DMS114 treated with DMSO at 0.1 percent for 48 hours (cell line): ENCODE results near the gene RNF212B.
A peak's percentile ranks its signal among the peaks of the same experiment; 100 is the strongest.

Source experiments
- DNase-seq: peaks from one replicate; lab custom pipeline; 2025; ENCODE audit not compliant: unreplicated experiment; lab: John Stamatoyannopoulos, UW

Gene RNF212B

GRCh38 chr14:23294734-23295561, 57.2 kb downstream of the RNF212B start:
- DNase-seq: peak; percentile 24

DNA sequence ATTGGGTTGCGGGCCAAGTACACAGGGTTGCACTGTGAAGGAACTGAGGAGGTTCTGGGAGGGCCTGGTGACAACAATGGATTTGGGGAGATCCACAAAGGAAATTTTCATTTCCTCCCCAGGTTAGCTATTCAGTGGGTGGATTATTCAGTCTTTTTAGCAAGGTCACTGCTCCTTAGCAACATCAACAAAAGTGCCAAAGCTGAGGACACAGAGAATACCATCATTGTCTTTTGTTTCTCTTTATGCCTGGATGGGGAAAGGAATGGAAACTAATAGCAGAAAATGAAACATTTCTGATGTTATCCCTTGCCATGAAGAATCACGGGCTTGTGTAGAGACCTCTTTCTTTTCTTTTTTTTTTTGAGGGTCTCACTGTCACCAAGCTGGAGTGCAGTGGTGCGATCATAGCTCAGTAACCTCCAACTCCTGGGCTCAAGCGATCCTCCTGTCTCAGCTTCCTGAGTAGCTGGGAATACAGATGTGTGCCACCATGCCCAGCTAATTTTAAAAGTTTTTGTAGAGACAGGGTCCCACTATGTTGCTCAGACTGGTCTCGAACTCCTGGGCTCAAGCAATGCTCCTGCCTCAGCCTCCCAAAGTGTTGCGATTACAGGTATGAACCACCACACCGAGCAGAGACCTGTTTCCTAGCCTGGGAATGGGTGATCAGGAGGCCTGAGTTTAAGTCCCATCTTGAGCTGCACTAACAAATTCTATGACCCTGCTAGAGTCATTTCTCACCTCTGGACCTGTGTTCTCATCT, 58.5 kb downstream of the RNF212B start:
- no peak for DNase-seq

GRCh38 chr14:23297096-23297495, 59.4 kb downstream of the RNF212B start:
- DNase-seq: no peak

GRCh38 chr14:23297611-23298277, 60.0 kb downstream of the RNF212B start:
- no peak for DNase-seq

DNA sequence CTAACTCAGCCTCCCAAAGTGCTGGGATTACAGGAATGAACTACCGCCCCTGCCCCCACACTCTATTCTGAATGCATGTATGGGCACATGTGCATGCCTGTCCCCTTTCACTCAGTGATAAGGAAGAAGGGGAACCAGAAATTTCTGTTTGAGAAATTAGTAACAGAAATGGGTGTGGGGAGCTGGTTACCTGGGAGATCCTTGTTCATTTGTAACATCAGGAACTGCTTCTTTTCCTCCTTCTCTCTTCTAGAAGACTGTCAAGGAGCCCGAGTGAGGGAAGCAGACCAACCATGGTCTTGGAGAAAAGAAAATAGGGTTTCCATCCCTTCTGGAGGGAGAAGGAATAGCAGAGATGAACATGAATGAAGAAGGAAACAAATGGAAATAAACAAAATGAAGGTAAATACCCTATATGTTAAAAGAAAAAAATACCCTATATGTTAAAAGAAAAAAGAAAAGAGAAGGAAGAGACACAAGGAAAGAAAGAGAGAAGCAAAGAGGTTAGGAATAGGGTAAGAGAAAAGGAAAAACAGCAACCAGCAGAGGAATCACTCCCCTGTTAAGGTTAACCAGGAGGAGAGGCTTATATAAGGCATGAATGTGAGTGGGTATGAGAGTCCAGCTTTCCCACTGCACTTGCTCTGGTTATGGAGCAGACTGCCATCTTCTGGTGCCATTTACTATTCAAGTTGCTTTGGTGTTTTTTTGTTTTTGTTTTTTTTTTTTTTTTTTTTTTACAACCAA, 61.6 kb downstream of the RNF212B start:
- peak; percentile 12 for DNase-seq

DNA sequence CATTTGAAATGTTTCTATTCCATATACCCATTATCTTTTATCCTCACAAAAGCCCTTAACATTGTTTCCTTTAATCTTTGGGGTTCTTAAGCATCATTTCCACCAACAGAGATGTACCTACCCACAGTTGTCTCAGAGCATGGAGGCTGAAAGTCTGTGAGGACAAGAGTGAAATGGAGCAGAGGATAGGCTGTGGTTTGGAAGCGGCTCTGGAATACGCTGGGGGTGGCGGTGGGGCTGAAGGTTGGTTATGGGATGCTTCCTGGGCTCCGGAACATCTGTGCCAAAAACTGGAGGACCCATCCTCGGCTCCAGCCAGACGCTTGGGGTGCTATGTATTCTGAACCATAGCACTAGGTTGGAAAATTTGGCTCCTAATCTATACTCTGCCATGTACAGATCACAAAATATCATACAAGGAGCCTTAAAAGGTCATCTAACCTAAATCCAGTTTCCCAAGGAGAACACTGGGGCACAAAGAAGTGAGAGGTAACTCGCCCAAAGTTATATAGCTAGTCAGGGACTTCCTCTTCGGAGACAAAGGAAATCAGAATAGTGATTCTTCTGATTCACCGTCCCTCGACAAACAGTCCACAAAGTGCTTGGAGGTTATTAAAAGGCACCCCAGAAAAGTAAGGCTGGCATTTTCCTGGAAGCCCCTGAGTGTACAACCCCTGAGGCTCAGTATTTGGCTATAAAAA, 62.4 kb downstream of the RNF212B start:
- DNase-seq: no peak

DNA sequence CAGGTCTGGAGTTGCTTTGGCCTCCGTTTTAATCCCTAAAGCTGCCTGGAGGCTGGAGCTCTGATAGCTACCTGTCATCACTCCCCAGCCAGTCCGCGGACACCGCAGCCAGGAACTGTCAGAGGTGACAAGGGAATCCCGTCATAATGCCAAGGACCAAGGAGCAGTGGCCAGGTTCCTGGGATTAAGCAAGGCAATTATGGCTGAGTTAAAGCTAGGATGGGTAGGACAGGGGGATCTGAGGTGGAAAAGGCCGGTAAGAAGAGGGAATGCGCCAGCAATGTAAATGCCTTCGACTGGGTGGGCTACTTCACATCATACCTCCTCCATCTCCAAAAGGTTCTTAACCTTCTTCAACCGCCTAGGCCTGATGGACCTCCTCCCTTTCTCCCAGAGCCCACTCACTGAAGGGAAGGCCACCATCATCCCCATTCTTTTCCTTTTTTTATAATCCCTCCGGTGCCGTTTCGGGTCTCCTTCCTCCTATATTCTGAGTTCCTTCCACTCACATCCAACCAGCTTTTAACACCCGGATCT, 63.0 kb downstream of the RNF212B start:
- no peak for DNase-seq

DNA sequence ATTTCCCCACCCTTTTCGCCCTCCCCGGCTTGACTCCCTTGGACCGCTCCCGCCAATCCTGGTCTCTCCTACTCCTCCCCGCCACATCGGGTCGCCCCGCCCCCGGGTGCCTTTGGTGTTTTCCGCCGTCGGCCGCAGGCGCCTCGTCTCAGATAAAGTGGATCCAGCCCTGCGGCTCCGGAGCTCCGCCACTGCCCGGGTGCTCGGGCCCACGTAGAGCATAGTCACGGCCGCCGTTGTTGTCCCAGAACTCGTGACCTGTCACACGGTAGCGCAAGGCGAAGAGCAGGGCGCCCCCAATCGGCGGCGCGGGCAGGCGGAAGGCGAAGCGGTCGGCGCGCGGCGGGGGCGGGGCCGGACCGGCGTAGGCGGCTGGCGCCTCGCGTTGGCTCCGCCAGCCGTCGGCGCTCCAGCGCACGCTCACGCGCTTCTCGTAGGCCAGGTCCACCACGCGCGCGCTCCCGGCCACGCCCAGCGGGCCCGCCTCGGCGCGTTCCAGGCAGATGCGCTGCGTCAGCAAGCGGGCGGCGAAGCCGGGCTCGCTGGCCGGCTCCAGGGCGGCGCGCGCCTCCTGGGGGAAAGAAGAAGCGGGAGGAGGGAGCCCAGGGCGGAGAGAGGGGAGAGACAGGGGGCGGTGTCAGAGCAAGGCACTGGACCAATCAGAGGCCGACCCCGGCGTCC, 63.7 kb downstream of the RNF212B start:
- DNase-seq: peak; percentile 89

DNA sequence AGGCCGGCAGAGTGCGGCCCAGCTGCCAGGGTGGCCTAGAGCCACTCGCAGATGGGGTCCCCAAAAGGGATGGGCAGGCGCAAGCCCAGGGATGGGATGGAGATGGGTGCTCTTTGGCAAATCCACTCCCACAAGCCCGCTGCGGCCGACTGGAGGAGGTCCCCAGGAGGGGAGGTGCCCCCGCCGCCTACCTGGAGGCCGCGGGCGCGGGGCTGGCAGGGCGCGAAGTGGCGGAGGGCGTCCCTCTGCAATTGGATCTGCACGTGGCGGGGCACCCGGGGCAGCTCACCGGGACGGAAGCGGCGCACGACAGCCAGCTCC, 64.2 kb downstream of the RNF212B start:
- no peak for DNase-seq

GRCh38 chr14:23302290-23303225, 64.8 kb downstream of the RNF212B start, which contains the start of gene PPP1R3E:
PPP1R3E (minus strand) TSS chr14:23302859; CDS start chr14:23302576, 283 bp downstream.
- DNase-seq: no peak

DNA sequence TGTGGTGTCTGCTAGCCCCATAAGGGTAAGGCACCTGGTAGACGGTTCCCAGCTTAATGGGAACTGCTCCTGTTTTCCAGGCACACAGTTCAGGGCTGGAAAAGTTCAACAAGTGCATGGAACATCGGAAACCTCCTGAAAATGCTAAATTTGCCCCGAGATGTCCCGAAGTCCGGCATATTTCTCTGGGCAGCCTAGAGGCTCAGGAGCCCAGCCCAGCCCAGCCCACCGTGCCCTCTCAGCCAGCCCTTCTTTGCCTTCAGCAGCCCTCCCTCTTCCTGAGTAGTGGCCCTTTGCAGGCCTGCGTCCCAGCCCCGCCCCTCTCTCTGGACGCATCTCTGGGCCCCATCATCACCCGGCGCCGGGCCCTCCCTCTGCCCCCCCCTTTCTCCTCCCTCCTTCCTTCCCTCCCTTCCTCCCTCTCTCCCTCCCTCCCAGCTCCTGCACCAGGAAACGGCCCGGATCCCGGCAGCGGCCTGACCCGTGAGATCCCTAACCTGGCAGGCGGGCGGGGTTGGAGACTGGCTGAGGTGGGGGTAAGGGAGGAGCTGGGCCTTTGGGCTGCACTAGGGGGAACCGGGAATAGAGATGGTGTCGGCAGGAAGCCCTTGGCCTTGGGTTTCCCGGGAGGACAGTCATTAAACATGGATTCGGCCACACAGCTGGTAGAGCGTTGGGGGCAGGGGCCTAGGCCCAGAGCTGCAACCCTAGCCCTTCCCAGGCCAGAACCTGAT, 68.8 kb downstream of the RNF212B start, which contains the start of gene BCL2L2:
TSS of gene BCL2L2 (plus strand) at position 422 of the 734 bp plus-strand sequence. CDS start 935 bp downstream, outside the sequence.
- peak; percentile 79 for DNase-seq

GRCh38 chr14:23307146-23307530, 69.4 kb downstream of the RNF212B start:
- no peak for DNase-seq

DNA sequence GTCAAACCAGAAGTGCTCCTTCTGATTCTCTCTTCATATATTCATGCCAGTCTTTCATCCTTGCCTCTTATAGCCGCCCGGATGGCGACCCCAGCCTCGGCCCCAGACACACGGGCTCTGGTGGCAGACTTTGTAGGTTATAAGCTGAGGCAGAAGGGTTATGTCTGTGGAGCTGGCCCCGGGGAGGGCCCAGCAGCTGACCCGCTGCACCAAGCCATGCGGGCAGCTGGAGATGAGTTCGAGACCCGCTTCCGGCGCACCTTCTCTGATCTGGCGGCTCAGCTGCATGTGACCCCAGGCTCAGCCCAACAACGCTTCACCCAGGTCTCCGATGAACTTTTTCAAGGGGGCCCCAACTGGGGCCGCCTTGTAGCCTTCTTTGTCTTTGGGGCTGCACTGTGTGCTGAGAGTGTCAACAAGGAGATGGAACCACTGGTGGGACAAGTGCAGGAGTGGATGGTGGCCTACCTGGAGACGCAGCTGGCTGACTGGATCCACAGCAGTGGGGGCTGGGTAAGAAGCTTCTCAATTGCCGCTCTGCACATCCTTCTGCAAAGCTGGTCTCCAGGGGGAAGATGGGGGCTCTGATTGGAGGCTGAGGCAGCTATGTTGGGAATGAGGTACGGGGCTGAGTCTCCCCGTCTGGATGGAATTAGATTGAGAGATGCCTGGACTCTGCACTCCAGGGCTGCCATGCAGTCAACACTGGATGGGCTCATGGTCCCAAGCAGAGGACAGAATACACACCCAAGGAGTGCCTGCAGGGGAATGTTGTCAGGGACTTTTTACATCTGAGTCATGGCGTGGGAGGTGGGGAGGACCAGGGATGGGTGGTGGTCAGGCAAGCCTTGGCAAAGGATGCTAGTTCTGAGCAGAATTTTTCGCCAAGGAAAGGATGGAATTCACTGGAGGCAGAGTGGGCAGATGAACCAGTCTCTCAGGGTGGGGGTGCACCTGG, 70.2 kb downstream of the RNF212B start:
- DNase-seq: no peak

DNA sequence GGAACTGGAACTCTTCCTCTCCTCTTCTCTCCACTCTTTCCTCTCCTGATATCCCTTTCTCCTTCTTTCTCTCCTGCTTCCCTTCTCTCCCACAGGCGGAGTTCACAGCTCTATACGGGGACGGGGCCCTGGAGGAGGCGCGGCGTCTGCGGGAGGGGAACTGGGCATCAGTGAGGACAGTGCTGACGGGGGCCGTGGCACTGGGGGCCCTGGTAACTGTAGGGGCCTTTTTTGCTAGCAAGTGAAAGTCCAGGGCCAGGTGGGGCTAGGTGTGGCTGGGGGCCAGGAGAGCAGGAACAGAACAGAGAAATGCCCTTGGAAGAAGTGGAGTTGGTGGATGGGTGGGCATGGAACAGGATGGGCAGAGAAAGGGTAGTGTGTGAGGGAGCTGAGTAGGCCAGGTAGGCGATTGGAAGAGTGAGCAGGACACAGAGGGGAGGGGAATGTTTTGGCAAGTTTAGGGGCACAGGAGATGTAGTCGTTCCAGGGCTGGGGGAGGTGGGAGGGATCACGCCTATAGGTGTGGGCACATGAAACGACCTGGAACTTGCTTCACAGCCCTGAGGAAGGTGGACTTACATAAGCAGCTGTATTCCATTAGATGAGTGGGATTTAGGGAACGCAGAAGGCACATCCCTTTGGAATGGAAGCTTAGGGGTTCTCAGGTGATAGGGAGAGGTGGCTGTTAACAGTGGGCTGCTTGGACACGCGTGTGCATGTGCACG, 71.1 kb downstream of the RNF212B start:
- DNase-seq: no peak

- DNase-seq: no peak
These were observed 72.8 kb downstream of the RNF212B start for GRCh38 chr14:23310546-23310945.

DNA sequence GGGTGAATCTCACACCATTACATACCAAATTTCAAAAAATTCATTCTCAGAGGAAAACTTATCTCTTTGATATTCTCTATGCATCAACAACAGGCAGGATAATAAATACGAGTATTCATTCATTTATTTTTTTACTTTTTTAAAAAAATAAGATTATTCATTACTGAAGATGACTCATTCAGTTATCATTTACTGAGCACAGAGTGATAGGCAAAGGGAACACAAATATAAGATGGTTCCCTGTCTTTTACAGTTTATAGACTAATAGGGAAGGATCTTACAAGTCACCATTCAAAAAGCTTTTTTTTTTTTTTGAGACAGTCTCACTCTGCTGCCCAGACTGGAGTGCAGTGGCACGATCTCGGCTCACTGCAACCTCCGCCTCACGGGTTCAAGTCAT, 78.6 kb downstream of the RNF212B start:
- DNase-seq: no peak
